Activated naive CD8-positive, alpha-beta T cell (primary cell): ENCODE results near the gene CDH23.

Experiments used
- H3K27ac Mint-ChIP-seq: one replicate; pipeline ENCODE4 v1.8.0; 2021; ENCODE audit warnings: mixed read lengths
- H3K27me3 Mint-ChIP-seq: one replicate; pipeline ENCODE4 v1.8.0; 2021; ENCODE audit warnings: mixed read lengths
- H3K36me3 Mint-ChIP-seq: one replicate; pipeline ENCODE4 v1.8.0; 2021; ENCODE audit warnings: mixed read lengths
- H3K4me1 Mint-ChIP-seq: one replicate; pipeline ENCODE4 v1.8.0; 2021; ENCODE audit warnings: low read depth, mixed read lengths
- H3K4me3 Mint-ChIP-seq: one replicate; pipeline ENCODE4 v1.8.0; 2021; ENCODE audit warnings: mild to moderate bottlenecking, mixed read lengths
- H3K9me3 Mint-ChIP-seq: one replicate; pipeline ENCODE4 v1.8.0; 2021; ENCODE audit warnings: low read depth, mixed read lengths

The CDH23 gene

GRCh38 chr10:71432956-71433767 is 36.4 kb downstream of the CDH23 start:
- Mint-ChIP-seq H3K36me3 (no peaks in the 10 kb centered on the region), H3K4me1 (no peaks in the 10 kb centered on the region), H3K4me3 (no peak overlapping the region), H3K27me3 (peaks cover 6% of the 10 kb centered on the region), H3K27ac (no peak overlapping the region), H3K9me3 (no peaks in the 10 kb centered on the region)

- no peaks in the 10 kb centered on the region for H3K4me1 Mint-ChIP-seq
- H3K9me3 Mint-ChIP-seq: no peaks in the 10 kb centered on the region
- no peaks in the 10 kb centered on the region for H3K36me3 Mint-ChIP-seq
- no peak overlapping the region for H3K4me3 Mint-ChIP-seq
- H3K27ac Mint-ChIP-seq: no peak overlapping the region
- peaks cover 6% of the 10 kb centered on the region for H3K27me3 Mint-ChIP-seq
Observed at GRCh38 chr10:71433768-71434744, 37.3 kb downstream of the CDH23 start.

GRCh38 chr10:71434760-71435394 is 38.2 kb downstream of the CDH23 start:
- Mint-ChIP-seq H3K27ac (no peak overlapping the region), H3K4me1 (no peaks in the 10 kb centered on the region), H3K4me3 (no peak overlapping the region), H3K36me3 (no peaks in the 10 kb centered on the region), H3K27me3 (peaks cover 2% of the 10 kb centered on the region), H3K9me3 (no peaks in the 10 kb centered on the region)

GRCh38 chr10:71435571-71436267 is 39.0 kb downstream of the CDH23 start:
- no peaks in the 10 kb centered on the region for H3K9me3 Mint-ChIP-seq
- H3K36me3 Mint-ChIP-seq: no peaks in the 10 kb centered on the region
- H3K27me3 Mint-ChIP-seq: peaks cover 2% of the 10 kb centered on the region
- H3K4me1 Mint-ChIP-seq: no peaks in the 10 kb centered on the region
- H3K4me3 Mint-ChIP-seq: no peak overlapping the region
- no peak overlapping the region for H3K27ac Mint-ChIP-seq

- no peaks in the 10 kb centered on the region for H3K4me1 Mint-ChIP-seq
- H3K27ac Mint-ChIP-seq: no peak overlapping the region
- no peaks in the 10 kb centered on the region for H3K36me3 Mint-ChIP-seq
- H3K27me3 Mint-ChIP-seq: peaks cover 2% of the 10 kb centered on the region
- H3K4me3 Mint-ChIP-seq: no peak overlapping the region
- H3K9me3 Mint-ChIP-seq: no peaks in the 10 kb centered on the region
Observed at GRCh38 chr10:71436268-71437125, 39.8 kb downstream of the CDH23 start.

GRCh38 chr10:71437537-71438092 is 40.9 kb downstream of the CDH23 start:
- Mint-ChIP-seq H3K4me3 (no peak overlapping the region), H3K36me3 (no peaks in the 10 kb centered on the region), H3K4me1 (no peaks in the 10 kb centered on the region), H3K27me3 (peaks cover 2% of the 10 kb centered on the region), H3K27ac (no peak overlapping the region), H3K9me3 (no peaks in the 10 kb centered on the region)

GRCh38 chr10:71438761-71439160 is 42.0 kb downstream of the CDH23 start:
- H3K9me3 Mint-ChIP-seq: no peaks in the 10 kb centered on the region
- no peaks in the 10 kb centered on the region for H3K36me3 Mint-ChIP-seq
- H3K27ac Mint-ChIP-seq: no peak overlapping the region
- H3K4me1 Mint-ChIP-seq: no peaks in the 10 kb centered on the region
- H3K27me3 Mint-ChIP-seq: no peaks in the 10 kb centered on the region
- H3K4me3 Mint-ChIP-seq: no peak overlapping the region

- no peaks in the 10 kb centered on the region for H3K9me3 Mint-ChIP-seq
- no peaks in the 10 kb centered on the region for H3K27me3 Mint-ChIP-seq
- no peak overlapping the region for H3K4me3 Mint-ChIP-seq
- H3K27ac Mint-ChIP-seq: no peak overlapping the region
- H3K4me1 Mint-ChIP-seq: no peaks in the 10 kb centered on the region
- H3K36me3 Mint-ChIP-seq: no peaks in the 10 kb centered on the region
Observed at GRCh38 chr10:71439670-71440425, 43.1 kb downstream of the CDH23 start.

GRCh38 chr10:71440506-71441035 is 43.9 kb downstream of the CDH23 start:
- Mint-ChIP-seq H3K27ac (no peak overlapping the region), H3K9me3 (no peaks in the 10 kb centered on the region), H3K4me1 (no peaks in the 10 kb centered on the region), H3K27me3 (no peaks in the 10 kb centered on the region), H3K4me3 (no peak overlapping the region), H3K36me3 (no peaks in the 10 kb centered on the region)

GRCh38 chr10:71442000-71442399 is 45.3 kb downstream of the CDH23 start:
- Mint-ChIP-seq H3K27ac (no peak overlapping the region), H3K36me3 (no peaks in the 10 kb centered on the region), H3K4me1 (no peaks in the 10 kb centered on the region), H3K4me3 (no peak overlapping the region), H3K9me3 (no peaks in the 10 kb centered on the region), H3K27me3 (no peaks in the 10 kb centered on the region)

- no peaks in the 10 kb centered on the region for H3K4me1 Mint-ChIP-seq
- no peaks in the 10 kb centered on the region for H3K27me3 Mint-ChIP-seq
- H3K4me3 Mint-ChIP-seq: no peak overlapping the region
- no peak overlapping the region for H3K27ac Mint-ChIP-seq
- H3K9me3 Mint-ChIP-seq: no peaks in the 10 kb centered on the region
- no peaks in the 10 kb centered on the region for H3K36me3 Mint-ChIP-seq
Observed at GRCh38 chr10:71442859-71443570, 46.3 kb downstream of the CDH23 start.

- Mint-ChIP-seq H3K36me3 (no peaks in the 10 kb centered on the region), H3K9me3 (no peaks in the 10 kb centered on the region), H3K27me3 (no peaks in the 10 kb centered on the region), H3K4me1 (no peaks in the 10 kb centered on the region), H3K27ac (no peak overlapping the region), H3K4me3 (no peak overlapping the region)
Observed at GRCh38 chr10:71443676-71444075, 47.0 kb downstream of the CDH23 start.
